ENCODE measurements around the gene CELA3A.
"Not testable (repeated sequence)": the region's sequence is repeated elsewhere in the genome, so short reads cannot be mapped to it uniquely, and the experiment has no call there.

The CELA3A gene, protein sequence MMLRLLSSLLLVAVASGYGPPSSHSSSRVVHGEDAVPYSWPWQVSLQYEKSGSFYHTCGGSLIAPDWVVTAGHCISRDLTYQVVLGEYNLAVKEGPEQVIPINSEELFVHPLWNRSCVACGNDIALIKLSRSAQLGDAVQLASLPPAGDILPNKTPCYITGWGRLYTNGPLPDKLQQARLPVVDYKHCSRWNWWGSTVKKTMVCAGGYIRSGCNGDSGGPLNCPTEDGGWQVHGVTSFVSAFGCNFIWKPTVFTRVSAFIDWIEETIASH

DNA sequence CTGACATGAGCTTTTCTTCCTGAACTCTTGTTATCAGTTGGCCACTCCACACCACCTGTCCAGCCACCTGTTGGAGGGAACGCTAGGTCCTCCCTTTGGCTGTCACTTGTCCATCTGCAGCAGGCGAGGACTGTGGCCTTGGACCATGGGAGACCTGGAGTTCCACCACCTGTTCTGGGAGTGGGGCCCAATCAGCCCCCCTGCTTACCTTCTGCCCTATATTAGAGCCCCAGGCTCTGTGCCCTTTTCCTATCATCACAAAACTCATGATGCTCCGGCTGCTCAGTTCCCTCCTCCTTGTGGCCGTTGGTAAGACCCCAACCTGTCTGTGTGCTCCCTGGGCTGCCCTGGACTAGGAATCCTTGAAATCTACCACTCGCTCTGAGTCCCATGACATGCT lies at the start of gene CELA3A:
Gene CELA3A, plus strand, starts transcription at position 249 of the 400 bp plus-strand sequence. Its CDS starts 18 bp downstream, at position 267.
- DNase-seq (ENCODE audit: low read depth in 2 of 2, low spot score in 1 of 2): no peak

DNA sequence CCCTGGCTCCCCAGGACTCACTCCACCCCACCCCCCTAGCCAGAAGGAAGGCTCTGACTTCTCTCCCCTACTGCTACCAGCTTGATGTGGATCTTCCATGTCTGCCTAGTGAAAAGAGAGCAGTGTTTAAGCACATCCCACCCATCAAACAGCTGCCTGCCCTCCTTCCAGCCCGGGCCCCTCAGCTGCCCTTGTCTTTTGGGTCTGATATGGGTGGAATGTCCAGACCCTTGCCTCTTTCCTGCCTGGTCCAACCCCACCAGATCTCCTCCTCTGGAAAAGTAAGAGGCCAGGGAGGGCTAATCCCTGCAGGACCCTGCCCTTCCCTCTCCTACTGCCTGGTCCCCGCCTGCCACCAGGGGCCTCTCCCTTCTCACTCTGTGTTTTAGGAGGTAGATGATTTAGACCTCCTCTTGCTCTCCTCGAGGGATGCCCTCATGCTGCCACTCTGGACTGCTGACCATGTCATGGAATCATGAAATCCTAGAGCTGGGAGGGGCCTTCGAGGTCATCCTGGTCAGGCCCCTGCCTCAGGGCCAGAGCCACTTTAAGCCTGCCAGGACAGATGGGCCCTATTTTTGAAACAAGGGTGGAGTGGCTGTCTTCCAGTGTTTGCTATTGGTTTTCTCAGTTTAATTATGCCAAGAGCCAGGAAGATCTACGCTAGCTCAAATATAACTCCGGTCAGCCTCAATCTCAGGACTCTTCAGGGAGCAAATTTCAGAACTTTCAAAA lies 48.5 kb upstream of the CELA3A start:
- no peak for DNase-seq (ENCODE audit: low read depth in 2 of 2, low spot score in 1 of 2)

DNA sequence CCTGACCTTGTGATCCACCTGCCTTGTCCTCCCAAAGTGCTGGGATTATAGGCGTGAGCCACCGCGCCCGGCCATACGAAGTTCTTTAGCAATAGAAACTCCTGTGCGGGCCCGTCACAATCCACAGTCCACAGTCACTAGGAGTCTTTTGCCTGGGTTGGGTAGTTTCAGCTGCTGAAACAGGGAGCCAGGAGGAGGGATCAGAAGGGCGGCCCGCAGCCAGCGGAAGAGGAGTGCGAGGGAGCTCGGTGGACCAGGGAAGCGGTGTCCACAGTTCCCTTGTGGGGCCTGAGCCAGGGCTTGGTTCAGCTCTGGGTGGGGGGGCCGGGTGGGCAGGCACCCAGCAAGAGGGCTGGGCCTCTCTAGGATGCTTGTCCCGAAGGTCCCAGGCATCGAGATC lies 46.4 kb upstream of the CELA3A start:
- no peak for DNase-seq (ENCODE audit: low read depth in 2 of 2, low spot score in 1 of 2)

DNA sequence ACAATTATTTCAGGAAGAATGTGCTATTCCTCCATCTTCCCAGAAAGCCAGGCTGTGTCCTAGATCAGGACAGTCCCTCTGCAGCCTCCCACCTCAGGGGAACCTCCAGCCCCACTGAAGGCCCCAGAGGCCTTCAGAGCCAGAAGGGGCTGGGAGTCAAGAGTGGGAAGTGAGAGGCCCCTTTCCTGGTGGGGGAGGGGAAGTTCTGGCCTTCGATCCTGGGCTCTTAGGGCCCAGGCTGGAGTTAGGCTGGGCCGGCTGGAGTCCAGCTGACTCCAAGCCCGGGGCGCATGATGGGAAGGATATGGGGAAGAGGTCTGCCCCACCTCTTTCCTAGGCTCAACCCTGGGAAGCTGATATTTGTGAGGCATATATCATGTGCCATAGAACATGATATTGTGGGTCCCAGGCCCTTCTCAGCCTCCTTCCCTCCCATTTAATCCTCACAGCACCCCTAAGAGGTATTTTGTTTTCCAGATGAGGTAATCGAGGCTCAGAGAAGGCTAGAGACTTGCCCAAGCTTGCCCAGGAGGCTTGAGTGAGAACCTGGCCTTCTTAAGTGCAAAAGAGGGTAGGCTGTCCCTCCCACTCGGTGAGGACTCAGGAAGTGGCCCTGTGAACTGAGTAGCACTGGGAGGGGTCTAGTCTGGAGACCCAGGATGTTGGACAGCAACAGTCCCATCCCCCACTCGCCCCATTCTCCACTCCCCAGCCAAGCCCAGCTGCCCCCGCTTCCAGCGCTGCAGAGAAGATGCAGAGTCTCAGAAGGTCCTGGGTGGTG lies 45.8 kb upstream of the CELA3A start:
- DNase-seq (ENCODE audit: low read depth in 2 of 2, low spot score in 1 of 2): no peak

DNA sequence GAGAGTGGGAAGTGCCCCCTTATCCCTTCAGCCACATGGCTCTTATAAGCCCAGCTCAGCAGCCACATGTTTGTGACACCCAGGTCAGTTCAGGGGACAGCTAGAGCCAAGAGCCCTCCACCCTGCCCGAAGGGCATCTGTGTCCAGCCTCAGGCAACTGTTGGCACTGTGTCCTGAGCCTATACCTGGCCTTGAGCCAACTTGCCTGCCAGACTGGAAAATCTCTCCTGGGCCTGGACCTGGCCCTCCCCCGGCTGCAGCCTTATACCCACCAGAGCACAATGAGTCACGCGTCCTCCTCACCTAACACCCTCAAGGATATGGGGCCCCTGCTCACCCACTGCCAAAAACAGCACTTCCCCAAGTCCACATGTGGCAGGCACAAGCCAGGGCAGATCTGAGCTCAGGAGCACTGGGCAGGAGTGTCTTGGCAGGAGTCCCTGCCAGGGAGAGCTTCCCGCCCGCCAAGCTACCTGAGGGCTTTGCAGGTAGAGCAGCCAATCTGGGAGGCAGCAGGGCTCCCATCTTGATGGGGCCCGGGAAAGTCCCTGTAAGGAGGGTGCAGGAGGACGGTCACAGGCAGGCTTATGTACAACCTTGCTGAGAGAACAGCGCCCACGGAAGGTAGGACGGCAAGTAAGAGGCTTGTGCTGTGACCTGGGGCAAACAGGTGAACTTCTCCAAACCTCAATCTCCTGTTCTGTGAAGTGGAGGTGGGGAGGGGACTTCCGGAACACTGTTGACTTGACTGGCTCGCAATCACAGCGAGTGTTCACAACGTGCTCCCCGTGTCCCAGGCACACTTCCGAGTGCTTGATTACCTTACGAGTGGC lies 44.5 kb upstream of the CELA3A start:
- DNase-seq (ENCODE audit: low read depth in 2 of 2, low spot score in 1 of 2): no peak

DNA sequence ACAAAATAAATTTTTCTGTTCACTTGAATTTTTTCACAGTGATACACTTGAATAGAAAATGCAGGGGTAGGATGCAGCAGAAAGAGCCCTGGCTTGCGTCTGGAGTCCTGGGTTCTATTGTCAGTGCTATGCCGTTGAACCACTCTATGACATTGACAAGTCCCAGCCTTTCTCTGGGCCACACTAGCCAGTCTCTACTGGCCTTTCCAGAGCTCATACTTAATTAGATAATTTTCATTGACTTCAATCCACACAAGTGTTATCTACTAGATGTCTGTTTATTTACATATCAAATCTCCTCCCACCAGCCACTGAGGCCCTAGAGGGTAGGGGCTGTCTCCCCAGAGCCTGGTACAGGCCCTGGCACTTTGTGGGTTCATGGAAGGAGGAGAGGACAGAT lies 40.1 kb upstream of the CELA3A start:
- no peak for DNase-seq (ENCODE audit: low read depth in 2 of 2, low spot score in 1 of 2)

DNA sequence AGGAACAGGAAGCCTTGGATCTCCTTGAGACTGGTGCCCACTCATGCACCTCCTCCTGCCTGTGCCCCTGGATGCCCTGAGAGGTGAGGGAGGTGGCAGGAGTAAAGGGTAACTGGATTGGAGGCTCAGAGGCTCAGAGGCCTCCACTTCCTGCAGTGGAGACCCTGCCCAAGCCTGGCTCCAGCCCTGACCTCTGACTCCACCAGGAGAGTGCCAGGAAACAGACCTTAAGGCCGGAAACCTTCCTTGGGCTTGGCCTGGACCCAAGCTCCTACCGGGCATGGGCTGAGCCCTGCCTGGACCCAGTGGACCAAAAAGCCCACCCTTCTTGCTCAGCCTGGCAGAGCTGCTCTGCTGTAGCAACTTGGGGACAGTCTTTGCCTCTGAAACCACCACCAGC lies 39.7 kb upstream of the CELA3A start:
- DNase-seq (ENCODE audit: low read depth in 2 of 2, low spot score in 1 of 2): no peak

DNA sequence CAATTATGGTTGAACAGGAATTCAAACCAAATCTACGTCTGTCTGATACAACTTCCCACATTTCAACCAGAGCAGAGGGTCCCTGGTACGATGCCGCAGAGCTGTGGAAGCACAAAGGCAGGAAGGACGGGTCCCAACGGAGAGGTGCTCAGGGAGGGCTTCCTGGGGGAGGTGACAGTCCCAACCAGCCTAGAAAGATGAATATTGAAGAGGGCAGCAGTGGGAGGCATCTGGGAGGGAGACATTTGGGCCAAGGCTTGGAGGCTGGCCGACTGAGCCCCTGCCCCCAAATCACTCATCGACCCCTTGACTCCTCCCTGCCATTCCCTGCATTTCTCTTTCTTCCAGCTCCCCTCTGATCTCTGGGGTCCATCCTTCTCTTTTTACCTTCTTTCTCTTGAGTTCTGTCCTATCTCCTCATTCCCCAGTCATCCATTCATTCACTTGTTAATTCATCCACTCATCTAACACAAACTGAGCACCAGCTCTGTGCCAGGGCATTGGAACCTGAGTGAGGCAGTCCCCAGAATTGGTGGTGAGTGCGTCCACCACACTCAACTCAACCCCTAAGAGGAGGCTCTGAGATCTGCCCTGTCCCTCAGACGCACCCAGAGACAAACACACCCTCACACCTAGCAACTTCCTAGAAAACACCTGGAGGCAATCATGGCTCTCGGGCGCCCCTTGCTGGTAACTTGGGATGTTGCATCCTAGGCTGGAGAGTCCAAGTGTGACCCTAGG lies 37.8 kb upstream of the CELA3A start:
- peak; percentile 63 to 71 for DNase-seq (ENCODE audit: low read depth in 2 of 2, low spot score in 1 of 2)

DNA sequence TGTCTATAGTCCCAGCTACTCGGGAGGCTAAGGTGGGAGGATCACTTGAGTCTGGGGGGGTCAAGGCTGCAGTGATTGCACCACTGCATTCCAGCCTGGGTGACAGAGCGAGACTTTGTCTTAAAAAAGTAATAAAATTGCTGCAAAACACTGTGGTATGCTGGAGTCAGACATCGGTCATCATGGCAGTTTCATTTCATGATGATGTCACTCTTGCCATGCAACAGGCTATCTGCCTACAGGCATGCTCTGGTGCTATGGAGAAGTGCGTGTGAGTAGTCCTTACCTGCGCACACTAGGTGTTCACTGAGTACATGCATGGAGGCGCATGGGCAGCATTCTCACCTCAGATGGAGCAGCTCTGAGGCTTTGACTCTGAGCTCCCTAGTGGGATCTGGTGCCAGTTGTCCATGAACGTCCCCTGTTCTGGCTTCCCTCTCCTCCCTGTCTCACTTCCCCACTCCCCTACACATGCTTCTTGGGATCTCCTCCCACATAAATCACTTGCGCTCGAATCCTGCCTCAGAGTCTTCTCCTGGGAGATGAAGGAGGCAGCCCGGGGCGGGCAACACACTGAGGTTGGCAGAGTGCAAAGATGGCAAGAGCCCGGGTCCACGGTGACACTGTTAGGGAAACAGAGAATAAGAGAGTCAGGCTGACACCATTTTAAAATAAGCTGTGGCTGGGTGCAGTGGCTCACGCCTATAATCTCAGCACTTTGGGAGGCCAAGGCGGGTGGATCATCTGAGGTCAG lies 35.0 kb upstream of the CELA3A start:
- DNase-seq (ENCODE audit: low read depth in 2 of 2, low spot score in 1 of 2): no peak

DNA sequence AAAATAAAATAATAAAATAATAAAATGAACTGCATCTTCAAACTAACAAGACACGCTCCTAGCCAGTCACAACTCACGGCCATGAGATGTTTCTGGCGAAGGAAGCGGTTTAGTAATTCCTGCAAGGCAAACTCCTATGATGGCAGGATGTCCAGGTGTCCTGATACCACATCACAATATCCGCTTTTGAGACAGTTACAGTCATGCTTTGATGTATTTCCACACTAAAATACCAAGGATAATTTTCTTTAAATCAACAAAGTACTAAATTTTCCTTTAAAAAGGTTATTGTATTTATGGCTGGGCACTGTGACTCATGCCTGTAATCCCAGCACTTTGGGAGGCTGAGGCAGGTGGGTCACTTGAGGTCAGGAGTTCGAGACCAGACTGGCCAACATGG lies 34.2 kb upstream of the CELA3A start:
- DNase-seq (ENCODE audit: low read depth in 2 of 2, low spot score in 1 of 2): not testable (repeated sequence)

DNA sequence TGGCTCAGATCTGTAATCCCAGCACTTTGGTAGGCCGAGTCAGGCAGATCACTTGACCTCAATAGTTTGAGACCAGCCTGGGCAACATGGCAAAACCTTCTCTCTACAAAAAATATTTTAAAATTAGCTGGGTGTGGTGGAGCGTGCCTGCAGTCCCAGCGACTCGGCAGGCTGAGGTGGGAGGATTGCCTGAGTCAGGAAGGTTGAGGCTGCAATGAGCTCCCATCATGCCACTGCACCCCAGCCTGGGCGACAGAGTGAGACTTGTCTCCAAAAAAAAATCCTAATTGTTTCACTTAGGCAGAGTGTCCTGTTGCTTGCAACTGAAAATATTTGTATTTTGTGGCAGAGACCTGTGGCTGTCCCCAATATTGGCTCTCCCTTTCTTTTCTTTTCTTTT lies 32.4 kb upstream of the CELA3A start:
- DNase-seq (ENCODE audit: low read depth in 2 of 2, low spot score in 1 of 2): not testable (repeated sequence)

DNA sequence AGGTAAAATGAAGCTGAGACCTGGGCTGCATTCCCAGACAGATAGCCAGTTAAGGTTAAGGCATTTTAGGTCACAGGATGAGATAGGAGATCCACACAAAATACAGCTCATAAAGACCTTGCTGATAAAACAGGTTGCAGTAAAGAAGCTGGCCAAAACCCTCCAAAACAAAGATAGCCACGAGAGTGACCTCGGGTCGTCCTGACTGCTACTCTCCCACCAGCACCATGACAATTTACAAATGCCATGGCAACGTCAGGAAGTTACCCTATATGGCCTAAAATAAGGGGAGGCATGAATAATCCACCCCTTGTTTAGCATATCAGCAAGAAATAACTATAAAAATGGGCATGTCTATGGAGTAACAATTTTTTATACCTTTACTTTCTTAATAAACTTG lies 30.9 kb upstream of the CELA3A start:
- not testable (repeated sequence) for DNase-seq (ENCODE audit: low read depth in 2 of 2, low spot score in 1 of 2)

DNA sequence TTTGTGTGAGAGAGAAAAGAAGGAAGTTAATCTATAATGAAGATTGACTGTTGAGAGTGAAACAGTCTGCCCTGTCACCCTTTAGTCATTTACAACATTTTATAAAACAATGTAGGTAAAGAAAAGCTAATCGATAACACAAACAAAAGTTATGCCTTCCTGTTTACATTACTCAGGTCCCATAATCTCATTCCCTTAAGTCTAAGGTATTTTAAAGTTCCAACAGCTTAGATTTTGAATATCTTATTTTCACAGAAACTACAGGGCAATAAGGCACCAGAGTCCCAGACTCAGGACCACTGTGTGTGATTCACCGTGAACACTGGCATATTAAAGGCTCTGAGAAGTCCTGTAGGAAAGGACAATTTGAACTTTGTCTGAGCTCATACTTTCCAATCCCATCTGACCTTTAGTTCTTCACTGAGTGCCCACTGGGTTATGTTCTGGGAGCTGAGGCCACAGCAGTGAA lies 28.4 kb upstream of the CELA3A start:
- DNase-seq (ENCODE audit: low read depth in 2 of 2, low spot score in 1 of 2): not testable (repeated sequence)

DNA sequence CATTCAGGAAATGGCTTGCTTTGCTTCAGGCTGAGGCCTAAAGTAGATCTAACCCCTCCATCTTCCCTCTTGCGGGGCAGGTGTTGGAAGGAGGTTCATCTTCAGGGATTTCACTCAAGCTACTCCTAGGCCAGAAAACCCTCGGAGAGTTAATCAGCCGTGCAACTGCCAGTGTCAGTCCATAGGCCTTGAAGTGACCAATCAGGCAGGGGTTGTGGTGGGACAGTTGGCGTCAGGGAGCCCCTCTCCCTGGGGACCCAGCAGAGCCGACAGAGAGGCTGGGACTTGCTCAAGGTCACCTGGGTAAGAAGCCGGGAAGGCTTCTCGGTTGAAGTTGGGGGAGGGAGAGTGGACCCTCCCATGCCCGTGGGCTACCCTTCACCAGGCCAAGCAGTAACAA lies 27.5 kb upstream of the CELA3A start:
- not testable (repeated sequence) for DNase-seq (ENCODE audit: low read depth in 2 of 2, low spot score in 1 of 2)

DNA sequence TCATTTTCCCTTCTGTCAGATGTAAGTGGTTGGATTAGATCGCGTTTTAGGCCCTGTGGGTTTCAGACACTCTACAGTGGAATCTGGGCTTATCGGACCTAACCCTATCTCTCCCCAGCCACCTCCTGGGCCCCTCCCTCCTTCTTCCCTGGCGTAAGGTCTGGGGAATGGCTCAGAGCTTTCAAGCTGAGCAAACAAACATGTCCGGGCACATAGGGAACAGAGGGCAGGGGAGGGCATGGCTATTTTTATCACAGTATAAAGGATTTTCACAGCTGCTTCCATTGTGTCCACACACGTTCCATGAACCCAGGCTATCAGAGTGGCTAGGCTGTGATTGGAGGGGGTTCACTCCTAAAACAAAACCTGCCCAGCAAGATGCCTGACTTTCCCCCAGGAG lies 26.8 kb upstream of the CELA3A start:
- DNase-seq (ENCODE audit: low read depth in 2 of 2, low spot score in 1 of 2): not testable (repeated sequence)

DNA sequence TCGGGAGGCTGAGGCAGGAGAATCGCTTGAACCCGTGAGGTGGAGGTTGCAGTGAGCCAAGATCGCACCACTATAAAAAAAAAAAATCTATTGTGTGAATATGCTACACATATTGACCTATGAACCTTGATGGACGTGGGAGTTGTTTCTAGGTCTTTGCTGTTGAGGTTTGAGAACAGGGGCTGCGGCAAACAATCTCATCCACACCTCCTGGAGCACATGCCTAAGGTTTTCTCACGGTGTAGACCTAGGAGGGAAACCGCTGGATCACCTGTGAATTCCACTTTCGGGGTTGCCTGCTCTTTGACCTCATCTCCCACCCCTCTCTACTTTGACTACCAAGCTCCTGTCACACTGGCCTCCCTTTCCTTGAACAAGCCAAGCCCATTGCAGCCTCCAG lies 26.2 kb upstream of the CELA3A start:
- not testable (repeated sequence) for DNase-seq (ENCODE audit: low read depth in 2 of 2, low spot score in 1 of 2)

DNA sequence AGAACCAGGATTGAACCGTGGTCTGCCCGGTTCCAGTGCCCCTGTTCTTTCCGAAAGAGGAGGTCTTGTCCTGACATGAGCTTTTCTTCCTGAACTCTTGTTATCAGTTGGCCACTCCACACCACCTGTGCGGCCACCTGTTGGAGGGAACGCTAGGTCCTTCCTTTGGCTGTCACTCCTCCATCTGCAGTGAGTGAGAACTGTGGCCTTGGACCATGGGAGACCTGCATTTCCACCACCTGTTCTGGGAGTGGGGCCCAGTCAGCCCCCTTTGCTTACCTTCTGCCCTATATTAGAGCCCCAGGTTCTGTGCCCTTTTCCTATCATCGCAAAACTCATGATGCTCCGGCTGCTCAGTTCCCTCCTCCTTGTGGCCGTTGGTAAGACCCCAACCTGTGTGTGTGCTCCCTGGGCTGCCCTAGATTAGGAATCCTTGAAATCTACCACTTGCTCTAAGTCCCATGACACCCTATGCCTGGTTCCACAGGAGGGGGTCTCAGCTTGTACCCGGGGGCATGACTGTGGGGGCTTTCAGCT lies 24.7 kb upstream of the CELA3A start, which contains the start of gene CELA3B:
Gene CELA3B, plus strand, starts transcription at position 320 of the 537 bp plus-strand sequence. Its CDS starts 18 bp downstream, at position 338.
- not testable (repeated sequence) for DNase-seq (ENCODE audit: low read depth in 2 of 2, low spot score in 1 of 2)

DNA sequence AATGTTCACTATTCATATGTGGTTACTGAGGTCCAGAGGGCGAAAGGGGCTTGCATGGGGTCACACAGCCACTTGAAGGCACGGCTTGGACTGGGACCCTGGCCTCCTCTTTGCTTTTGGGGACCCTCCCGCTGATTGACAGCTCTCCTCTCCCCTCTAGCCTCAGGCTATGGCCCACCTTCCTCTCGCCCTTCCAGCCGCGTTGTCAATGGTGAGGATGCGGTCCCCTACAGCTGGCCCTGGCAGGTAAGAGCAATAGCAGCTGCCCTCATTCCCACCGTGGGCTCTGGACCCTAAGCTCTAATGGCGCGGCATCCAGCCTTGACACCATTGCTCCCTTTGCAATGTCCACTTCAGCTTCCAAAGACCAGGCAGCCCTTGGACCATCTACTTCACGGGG lies 23.2 kb upstream of the CELA3A start:
- not testable (repeated sequence) for DNase-seq (ENCODE audit: low read depth in 2 of 2, low spot score in 1 of 2)
